GM23338 (cell line): Measurements from ENCODE around the gene PCSK6. TPM values are rescaled to one million over a fixed set of nuclear protein-coding genes. Genes with fewer than 3 reads are reported as not detected.

Source experiments
- ATAC-seq: fragments of 200-7000 bp; cut with Tn5 transposase; 3 replicates; pipeline ENCODE4 v1.9.1; 2020
- DNase-seq: peaks from one replicate; pipeline ENCODE4 v3.0.0-alpha.2; 2015; ENCODE audit warnings: low spot score
- H2AFZ ChIP-seq: fragments of 200-600 bp; sonication (generic); 2 replicates; pipeline ENCODE4 v1.8.0; 2016; ENCODE audit warnings: antibody characterized with exemption, mild to moderate bottlenecking, moderate library complexity
- H3F3A ChIP-seq: fragments of 200-600 bp; sonication (generic); replicated peaks from 2 replicates; pipeline ENCODE4 v1.8.0; 2017; ENCODE audit warnings: antibody characterized with exemption, mixed run types, low read depth
- H3K27ac ChIP-seq: fragments of 200-600 bp; sonication (generic); 2 replicates; pipeline ENCODE4 v1.6.1; 2016; ENCODE audit warnings: low read depth
- H3K27me3 ChIP-seq: fragments of 200-600 bp; sonication (generic); 2 replicates; pipeline ENCODE4 v1.8.0; 2016; ENCODE audit warnings: mild to moderate bottlenecking, mixed run types, moderate library complexity; ENCODE audit not compliant: insufficient read depth
- H3K36me3 ChIP-seq: fragments of 200-600 bp; sonication (generic); 2 replicates; pipeline ENCODE4 v1.8.0; 2016; ENCODE audit warnings: mild to moderate bottlenecking; ENCODE audit not compliant: insufficient read depth
- H3K4me1 ChIP-seq: fragments of 200-600 bp; sonication (generic); 2 replicates; pipeline ENCODE4 v1.8.0; 2016; ENCODE audit warnings: mild to moderate bottlenecking, moderate library complexity; ENCODE audit not compliant: insufficient read depth
- H3K4me2 ChIP-seq: fragments of 200-600 bp; sonication (generic); 2 replicates; pipeline ENCODE4 v1.7.1; 2017; ENCODE audit warnings: mixed run types
- H3K4me3 ChIP-seq: fragments of 200-600 bp; sonication (generic); 2 replicates; pipeline ENCODE4 v1.6.1; 2016; ENCODE audit warnings: mixed run types
- H3K79me2 ChIP-seq: fragments of 200-600 bp; sonication (generic); replicated peaks from 2 replicates; pipeline ENCODE4 v1.8.0; 2017; ENCODE audit warnings: mild to moderate bottlenecking; ENCODE audit not compliant: insufficient read depth
- H3K9me2 ChIP-seq: fragments of 200-600 bp; sonication (generic); 2 replicates; pipeline ENCODE4 v1.8.0; 2017; ENCODE audit not compliant: insufficient read depth
- H4K20me1 ChIP-seq: fragments of 200-600 bp; sonication (generic); replicated peaks from 2 replicates; pipeline ENCODE4 v1.8.0; 2017; ENCODE audit warnings: mild to moderate bottlenecking; ENCODE audit not compliant: insufficient read depth
- H3K27ac Mint-ChIP-seq: 2 replicates; pipeline ENCODE4 v1.8.0; 2020; ENCODE audit warnings: inconsistent platforms, mild to moderate bottlenecking, moderate library complexity, mixed read lengths
- H3K27me3 Mint-ChIP-seq: 3 replicates; pipeline ENCODE4 v1.8.0; 2022; ENCODE audit warnings: low read depth, mild to moderate bottlenecking, moderate library complexity, mixed read lengths, inconsistent platforms; ENCODE audit not compliant: insufficient read depth, poor library complexity
- H3K36me3 Mint-ChIP-seq: 3 replicates; pipeline ENCODE4 v1.8.0; 2021; ENCODE audit warnings: low read depth, mild to moderate bottlenecking, inconsistent platforms, moderate library complexity, mixed read lengths
- H3K4me1 Mint-ChIP-seq: 3 replicates; pipeline ENCODE4 v1.8.0; 2020; ENCODE audit warnings: mild to moderate bottlenecking, inconsistent platforms, mixed read lengths
- H3K4me3 Mint-ChIP-seq: 3 replicates; pipeline ENCODE4 v1.8.0; 2021; ENCODE audit warnings: moderate library complexity, mild to moderate bottlenecking, inconsistent platforms, mixed read lengths
- H3K9me3 Mint-ChIP-seq: 3 replicates; pipeline ENCODE4 v1.8.0; 2020; ENCODE audit warnings: moderate library complexity, mild to moderate bottlenecking, inconsistent platforms, mixed read lengths
- CREB1 ChIP-seq: fragments of 250-450 bp; sonication (Bioruptor Pico); IDR thresholded peaks from 2 replicates; pipeline ENCODE4 v1.5.0; 2020; ENCODE audit warnings: low read depth, mild to moderate bottlenecking, moderate library complexity
- EZH2 ChIP-seq: fragments of 200-600 bp; sonication (generic); IDR thresholded peaks from one replicate; pipeline ENCODE4 v1.8.0; 2017; ENCODE audit warnings: antibody characterized with exemption, mild to moderate bottlenecking, low read depth; ENCODE audit not compliant: unreplicated experiment
- EZH2phosphoT487 ChIP-seq: fragments of 200-600 bp; sonication (generic); IDR thresholded peaks from one replicate; pipeline ENCODE4 v1.8.1; 2018; ENCODE audit warnings: antibody characterized with exemption; ENCODE audit not compliant: unreplicated experiment
- JUNB ChIP-seq: IDR thresholded peaks from one replicate; pipeline ENCODE4 v1.6.1; 2016; ENCODE audit warnings: antibody characterized with exemption; ENCODE audit not compliant: unreplicated experiment
- NANOG ChIP-seq: IDR thresholded peaks from 2 replicates; pipeline ENCODE4 v1.6.1; 2016; ENCODE audit warnings: antibody characterized with exemption, borderline replicate concordance
- POLR2AphosphoS5 ChIP-seq: IDR thresholded peaks from 2 replicates; pipeline ENCODE4 v1.6.1; 2016; ENCODE audit warnings: antibody characterized with exemption, low read depth
- STAT1 ChIP-seq: IDR thresholded peaks from one replicate; pipeline ENCODE4 v1.6.1; 2016; ENCODE audit warnings: antibody characterized with exemption; ENCODE audit not compliant: unreplicated experiment
- ZNF114 ChIP-seq: fragments of 250-450 bp; sonication (Bioruptor Pico); IDR thresholded peaks from 2 replicates; pipeline ENCODE4 v1.5.0; 2020; ENCODE audit warnings: mild to moderate bottlenecking, moderate library complexity
- ZNF331 ChIP-seq: fragments of 250-450 bp; sonication (Bioruptor Pico); IDR thresholded peaks from 2 replicates; pipeline ENCODE4 v1.5.0; 2020; ENCODE audit warnings: low read depth, mild to moderate bottlenecking, moderate library complexity
- polyA plus RNA-seq: library from polyadenylated mRNA; unstranded; fragments of >200 nt; fragmentation: Nextera tagmentation; extraction: Ambion mirVana; gene quantifications from 2 replicates; pipeline ENCODE4 v1.2.1, GENCODE V29; 2016
- total RNA-seq: library from RNA; depleted of rRNA; stranded (reverse); fragments of >200 nt; shearing (Covaris generic); gene quantifications from 2 replicates; pipeline ENCODE4 v1.2.3, GENCODE V29; 2014
- TF ChIP-seq, protein P1 (sequence below): fragments of 250-450 bp; sonication (Bioruptor Pico); IDR thresholded peaks from 2 replicates; pipeline ENCODE4 v1.5.0; 2020; ENCODE audit warnings: mild to moderate bottlenecking, moderate library complexity
- TF ChIP-seq, protein P2 (sequence below): IDR thresholded peaks from 2 replicates; pipeline ENCODE4 v1.6.1; 2016; ENCODE audit warnings: antibody characterized with exemption
- TF ChIP-seq, protein P3 (sequence below): IDR thresholded peaks from one replicate; pipeline ENCODE4 v1.6.1; 2018; ENCODE audit warnings: antibody characterized with exemption; ENCODE audit not compliant: unreplicated experiment
- TF ChIP-seq, protein P4 (sequence below), 2 experiments: fragments of 200-600 bp in 1 of 2; sonication (generic) in 1 of 2; conservative IDR thresholded peaks; 2 replicates each; pipeline versions ENCODE4 v1.5.1 to v1.6.1; 2016 to 2017; ENCODE audit warnings: antibody characterized with exemption in 2 of 2, low read depth in 2 of 2, mild to moderate bottlenecking in 2 of 2, moderate library complexity in 1 of 2

The PCSK6 gene
- total and polyA plus RNA-seq, 2 experiments from 2014 or later: 1.7 to 6.7 TPM

DNA sequence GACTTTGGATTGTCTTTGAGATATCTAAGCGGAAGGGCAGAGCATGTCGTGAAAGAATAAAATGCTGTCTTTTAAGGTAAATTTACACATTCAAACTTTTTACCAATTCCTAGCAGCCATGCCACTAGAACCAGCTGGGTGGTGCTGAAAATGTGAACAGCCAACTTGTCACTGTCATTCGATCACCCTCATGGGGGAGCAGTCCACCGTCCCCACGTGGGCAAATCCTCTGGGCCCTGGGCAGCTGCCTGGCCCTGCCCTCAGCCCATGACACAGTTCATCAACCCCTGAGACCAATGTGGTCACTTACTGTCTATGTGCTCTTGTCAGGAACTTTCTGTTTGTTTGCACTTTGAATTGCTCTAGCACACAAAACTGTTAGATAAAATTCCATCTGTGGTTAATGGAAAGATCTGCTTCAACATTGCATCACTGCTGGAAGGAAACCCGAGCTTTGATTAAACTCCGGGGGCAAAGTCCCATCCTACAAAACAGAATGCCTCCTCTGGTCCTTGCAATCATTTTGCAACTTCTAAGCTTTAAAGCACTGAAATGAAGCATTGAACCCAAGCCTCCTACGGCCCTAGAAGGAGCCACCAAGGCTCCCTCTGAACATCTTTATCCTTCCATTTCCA is 50.1 kb downstream of the PCSK6 start:
- H3K79me2 ChIP-seq: no peaks in the 10 kb centered on the region
- DNase-seq (no peak), ATAC-seq (no peak)
- H3K4me2 ChIP-seq: no peak overlapping the region
- no peaks in the 10 kb centered on the region; the same call in 1 of the 2 replicates for H3K4me1 ChIP-seq
- no peak overlapping the region for H2AFZ ChIP-seq
- Mint-ChIP-seq H3K27ac (no peak overlapping the region), H3K36me3 (no peaks in the 10 kb centered on the region), H3K4me3 (no peak overlapping the region), H3K27me3 (peaks cover 8% of the 10 kb centered on the region), H3K4me1 (peaks cover 25% of the 10 kb centered on the region), H3K9me3 (no peaks in the 10 kb centered on the region; the same call in 2 of the 3 replicates)
- H3K36me3 ChIP-seq: no peaks in the 10 kb centered on the region
- no peak overlapping the region for H3K4me3 ChIP-seq
- H3K9me2 ChIP-seq: no peaks in the 10 kb centered on the region
- no peaks in the 10 kb centered on the region for H4K20me1 ChIP-seq
- no peak for TF ChIP-seq ZNF114 (CRISPR knock-in tag)
- TF ChIP-seq, protein P1, sequence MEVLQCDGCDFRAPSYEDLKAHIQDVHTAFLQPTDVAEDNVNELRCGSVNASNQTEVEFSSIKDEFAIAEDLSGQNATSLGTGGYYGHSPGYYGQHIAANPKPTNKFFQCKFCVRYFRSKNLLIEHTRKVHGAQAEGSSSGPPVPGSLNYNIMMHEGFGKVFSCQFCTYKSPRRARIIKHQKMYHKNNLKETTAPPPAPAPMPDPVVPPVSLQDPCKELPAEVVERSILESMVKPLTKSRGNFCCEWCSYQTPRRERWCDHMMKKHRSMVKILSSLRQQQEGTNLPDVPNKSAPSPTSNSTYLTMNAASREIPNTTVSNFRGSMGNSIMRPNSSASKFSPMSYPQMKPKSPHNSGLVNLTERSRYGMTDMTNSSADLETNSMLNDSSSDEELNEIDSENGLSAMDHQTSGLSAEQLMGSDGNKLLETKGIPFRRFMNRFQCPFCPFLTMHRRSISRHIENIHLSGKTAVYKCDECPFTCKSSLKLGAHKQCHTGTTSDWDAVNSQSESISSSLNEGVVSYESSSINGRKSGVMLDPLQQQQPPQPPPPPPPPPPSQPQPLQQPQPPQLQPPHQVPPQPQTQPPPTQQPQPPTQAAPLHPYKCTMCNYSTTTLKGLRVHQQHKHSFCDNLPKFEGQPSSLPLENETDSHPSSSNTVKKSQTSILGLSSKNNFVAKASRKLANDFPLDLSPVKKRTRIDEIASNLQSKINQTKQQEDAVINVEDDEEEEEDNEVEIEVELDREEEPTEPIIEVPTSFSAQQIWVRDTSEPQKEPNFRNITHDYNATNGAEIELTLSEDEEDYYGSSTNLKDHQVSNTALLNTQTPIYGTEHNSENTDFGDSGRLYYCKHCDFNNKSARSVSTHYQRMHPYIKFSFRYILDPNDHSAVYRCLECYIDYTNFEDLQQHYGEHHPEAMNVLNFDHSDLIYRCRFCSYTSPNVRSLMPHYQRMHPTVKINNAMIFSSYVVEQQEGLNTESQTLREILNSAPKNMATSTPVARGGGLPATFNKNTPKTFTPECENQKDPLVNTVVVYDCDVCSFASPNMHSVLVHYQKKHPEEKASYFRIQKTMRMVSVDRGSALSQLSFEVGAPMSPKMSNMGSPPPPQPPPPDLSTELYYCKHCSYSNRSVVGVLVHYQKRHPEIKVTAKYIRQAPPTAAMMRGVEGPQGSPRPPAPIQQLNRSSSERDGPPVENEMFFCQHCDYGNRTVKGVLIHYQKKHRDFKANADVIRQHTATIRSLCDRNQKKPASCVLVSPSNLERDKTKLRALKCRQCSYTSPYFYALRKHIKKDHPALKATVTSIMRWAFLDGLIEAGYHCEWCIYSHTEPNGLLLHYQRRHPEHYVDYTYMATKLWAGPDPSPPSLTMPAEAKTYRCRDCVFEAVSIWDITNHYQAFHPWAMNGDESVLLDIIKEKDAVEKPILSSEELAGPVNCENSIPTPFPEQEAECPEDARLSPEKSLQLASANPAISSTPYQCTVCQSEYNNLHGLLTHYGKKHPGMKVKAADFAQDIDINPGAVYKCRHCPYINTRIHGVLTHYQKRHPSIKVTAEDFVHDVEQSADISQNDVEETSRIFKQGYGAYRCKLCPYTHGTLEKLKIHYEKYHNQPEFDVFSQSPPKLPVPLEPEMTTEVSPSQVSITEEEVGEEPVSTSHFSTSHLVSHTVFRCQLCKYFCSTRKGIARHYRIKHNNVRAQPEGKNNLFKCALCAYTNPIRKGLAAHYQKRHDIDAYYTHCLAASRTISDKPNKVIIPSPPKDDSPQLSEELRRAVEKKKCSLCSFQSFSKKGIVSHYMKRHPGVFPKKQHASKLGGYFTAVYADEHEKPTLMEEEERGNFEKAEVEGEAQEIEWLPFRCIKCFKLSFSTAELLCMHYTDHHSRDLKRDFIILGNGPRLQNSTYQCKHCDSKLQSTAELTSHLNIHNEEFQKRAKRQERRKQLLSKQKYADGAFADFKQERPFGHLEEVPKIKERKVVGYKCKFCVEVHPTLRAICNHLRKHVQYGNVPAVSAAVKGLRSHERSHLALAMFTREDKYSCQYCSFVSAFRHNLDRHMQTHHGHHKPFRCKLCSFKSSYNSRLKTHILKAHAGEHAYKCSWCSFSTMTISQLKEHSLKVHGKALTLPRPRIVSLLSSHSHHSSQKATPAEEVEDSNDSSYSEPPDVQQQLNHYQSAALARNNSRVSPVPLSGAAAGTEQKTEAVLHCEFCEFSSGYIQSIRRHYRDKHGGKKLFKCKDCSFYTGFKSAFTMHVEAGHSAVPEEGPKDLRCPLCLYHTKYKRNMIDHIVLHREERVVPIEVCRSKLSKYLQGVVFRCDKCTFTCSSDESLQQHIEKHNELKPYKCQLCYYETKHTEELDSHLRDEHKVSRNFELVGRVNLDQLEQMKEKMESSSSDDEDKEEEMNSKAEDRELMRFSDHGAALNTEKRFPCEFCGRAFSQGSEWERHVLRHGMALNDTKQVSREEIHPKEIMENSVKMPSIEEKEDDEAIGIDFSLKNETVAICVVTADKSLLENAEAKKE (CRISPR knock-in tag): no peak
- TF ChIP-seq POLR2AphosphoS5: no peak
- TF ChIP-seq, protein P2, sequence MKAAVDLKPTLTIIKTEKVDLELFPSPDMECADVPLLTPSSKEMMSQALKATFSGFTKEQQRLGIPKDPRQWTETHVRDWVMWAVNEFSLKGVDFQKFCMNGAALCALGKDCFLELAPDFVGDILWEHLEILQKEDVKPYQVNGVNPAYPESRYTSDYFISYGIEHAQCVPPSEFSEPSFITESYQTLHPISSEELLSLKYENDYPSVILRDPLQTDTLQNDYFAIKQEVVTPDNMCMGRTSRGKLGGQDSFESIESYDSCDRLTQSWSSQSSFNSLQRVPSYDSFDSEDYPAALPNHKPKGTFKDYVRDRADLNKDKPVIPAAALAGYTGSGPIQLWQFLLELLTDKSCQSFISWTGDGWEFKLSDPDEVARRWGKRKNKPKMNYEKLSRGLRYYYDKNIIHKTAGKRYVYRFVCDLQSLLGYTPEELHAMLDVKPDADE: no peak
- no peak for TF ChIP-seq EZH2phosphoT487
- TF ChIP-seq JUNB: no peak
- TF ChIP-seq, protein P3, sequence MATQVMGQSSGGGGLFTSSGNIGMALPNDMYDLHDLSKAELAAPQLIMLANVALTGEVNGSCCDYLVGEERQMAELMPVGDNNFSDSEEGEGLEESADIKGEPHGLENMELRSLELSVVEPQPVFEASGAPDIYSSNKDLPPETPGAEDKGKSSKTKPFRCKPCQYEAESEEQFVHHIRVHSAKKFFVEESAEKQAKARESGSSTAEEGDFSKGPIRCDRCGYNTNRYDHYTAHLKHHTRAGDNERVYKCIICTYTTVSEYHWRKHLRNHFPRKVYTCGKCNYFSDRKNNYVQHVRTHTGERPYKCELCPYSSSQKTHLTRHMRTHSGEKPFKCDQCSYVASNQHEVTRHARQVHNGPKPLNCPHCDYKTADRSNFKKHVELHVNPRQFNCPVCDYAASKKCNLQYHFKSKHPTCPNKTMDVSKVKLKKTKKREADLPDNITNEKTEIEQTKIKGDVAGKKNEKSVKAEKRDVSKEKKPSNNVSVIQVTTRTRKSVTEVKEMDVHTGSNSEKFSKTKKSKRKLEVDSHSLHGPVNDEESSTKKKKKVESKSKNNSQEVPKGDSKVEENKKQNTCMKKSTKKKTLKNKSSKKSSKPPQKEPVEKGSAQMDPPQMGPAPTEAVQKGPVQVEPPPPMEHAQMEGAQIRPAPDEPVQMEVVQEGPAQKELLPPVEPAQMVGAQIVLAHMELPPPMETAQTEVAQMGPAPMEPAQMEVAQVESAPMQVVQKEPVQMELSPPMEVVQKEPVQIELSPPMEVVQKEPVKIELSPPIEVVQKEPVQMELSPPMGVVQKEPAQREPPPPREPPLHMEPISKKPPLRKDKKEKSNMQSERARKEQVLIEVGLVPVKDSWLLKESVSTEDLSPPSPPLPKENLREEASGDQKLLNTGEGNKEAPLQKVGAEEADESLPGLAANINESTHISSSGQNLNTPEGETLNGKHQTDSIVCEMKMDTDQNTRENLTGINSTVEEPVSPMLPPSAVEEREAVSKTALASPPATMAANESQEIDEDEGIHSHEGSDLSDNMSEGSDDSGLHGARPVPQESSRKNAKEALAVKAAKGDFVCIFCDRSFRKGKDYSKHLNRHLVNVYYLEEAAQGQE: no peak
- no peak for TF ChIP-seq CREB1
- TF ChIP-seq, protein P4, sequence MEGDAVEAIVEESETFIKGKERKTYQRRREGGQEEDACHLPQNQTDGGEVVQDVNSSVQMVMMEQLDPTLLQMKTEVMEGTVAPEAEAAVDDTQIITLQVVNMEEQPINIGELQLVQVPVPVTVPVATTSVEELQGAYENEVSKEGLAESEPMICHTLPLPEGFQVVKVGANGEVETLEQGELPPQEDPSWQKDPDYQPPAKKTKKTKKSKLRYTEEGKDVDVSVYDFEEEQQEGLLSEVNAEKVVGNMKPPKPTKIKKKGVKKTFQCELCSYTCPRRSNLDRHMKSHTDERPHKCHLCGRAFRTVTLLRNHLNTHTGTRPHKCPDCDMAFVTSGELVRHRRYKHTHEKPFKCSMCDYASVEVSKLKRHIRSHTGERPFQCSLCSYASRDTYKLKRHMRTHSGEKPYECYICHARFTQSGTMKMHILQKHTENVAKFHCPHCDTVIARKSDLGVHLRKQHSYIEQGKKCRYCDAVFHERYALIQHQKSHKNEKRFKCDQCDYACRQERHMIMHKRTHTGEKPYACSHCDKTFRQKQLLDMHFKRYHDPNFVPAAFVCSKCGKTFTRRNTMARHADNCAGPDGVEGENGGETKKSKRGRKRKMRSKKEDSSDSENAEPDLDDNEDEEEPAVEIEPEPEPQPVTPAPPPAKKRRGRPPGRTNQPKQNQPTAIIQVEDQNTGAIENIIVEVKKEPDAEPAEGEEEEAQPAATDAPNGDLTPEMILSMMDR (conservative IDR thresholded peaks at IDR 0.05; ENCODE audit: low read depth in 2 of 2): no peak
- TF ChIP-seq EZH2: no peak
- TF ChIP-seq ZNF331 (CRISPR knock-in tag): no peak
- TF ChIP-seq STAT1: no peak
- no peak for TF ChIP-seq NANOG
- H3F3A ChIP-seq: no peaks in the 10 kb centered on the region
- no peak overlapping the region for H3K27ac ChIP-seq
- no peaks in the 10 kb centered on the region for H3K27me3 ChIP-seq
